HG03520 (cell line): ENCODE data around the gene AGPAT1.
A peak's percentile ranks its signal among the peaks of the same experiment; 100 is the strongest.
"Not testable (repeated sequence)": the region's sequence is repeated elsewhere in the genome, so short reads cannot be mapped to it uniquely, and the experiment has no call there.

Experiments used
- ATAC-seq: cut with Tn5 transposase; IDR thresholded peaks from one replicate; pipeline ENCODE4 v1.9.1; 2021; ENCODE audit warnings: mild to moderate bottlenecking, moderate library complexity; ENCODE audit not compliant: unreplicated experiment

AGPAT1 gene

DNA sequence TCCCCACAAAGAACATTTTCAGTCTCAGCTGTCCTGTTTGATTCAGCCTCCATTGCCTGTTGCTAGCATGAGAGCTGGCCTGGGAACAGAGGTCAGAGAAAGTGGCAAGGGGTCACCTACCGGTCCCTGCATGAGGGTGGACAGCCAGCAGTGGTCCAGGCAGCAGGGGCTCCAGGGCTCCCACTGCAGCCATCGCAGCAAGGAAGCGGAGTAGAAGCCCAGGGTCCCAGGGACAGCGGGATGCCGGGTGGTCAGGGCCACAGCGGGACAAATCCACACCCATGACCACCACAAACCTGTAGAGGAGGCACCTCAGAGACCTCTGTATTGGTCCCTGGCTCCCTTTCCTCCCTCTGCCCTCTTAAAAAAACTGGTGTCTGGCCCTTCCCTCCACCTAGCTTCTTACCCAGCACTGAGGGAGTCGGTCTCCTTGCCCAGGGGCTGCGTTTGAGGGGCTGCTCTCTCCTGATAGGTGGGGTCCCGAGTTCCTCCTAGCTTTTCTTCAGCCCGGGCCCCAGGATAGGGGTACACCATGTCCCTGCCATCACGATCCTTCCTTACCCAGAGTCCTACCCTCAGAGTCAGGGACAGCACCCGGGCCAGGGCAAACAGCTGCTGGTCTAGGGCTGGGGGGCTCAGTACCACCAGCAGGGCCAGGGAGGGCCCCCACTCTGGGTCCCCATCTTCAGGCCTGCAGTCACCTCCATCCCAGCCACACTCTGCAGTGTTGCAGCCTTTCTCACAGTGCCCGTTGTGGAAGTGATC, 25.0 kb upstream of the AGPAT1 start:
- ATAC-seq: no peak

DNA sequence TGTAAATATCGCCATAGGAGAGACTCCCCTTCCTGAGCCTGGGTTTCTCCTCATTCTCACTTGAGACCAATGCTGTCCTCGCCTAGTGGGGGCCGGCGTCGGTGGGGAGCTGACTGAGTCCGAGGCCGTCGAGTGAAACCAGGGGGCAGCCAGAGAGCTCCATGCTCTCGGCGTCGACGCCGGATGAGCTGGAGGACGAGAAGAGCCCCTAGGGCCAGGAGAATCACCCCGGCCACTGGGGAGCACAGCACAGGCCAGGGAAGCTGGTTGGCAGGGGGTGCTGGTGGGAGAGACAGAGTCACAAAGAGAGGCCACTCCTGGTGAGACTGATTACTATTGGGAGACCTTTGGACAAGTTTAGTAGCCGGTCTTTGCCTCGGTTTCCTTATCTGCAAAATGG, 23.0 kb upstream of the AGPAT1 start:
- no peak for ATAC-seq

DNA sequence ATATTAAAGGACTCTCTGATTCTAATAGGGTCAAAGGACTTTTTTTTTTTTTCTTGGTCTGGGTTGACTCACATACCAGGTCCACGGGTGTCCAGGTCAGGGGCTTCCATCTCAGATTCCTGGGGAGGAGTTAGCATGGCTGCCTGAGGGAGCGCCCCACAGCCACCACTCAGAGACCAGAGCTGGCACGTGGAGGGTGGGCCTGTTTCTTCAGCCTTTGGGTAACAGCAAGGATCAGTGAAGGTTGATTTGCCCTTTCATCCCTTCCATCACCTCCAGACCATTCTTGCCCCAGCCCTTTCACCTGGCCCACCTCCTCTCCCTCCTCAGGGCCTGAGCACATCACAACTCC, 22.4 kb upstream of the AGPAT1 start:
- ATAC-seq: no peak

GRCh38 chr6:32196682-32197616, 21.1 kb upstream of the AGPAT1 start:
- no peak for ATAC-seq

DNA sequence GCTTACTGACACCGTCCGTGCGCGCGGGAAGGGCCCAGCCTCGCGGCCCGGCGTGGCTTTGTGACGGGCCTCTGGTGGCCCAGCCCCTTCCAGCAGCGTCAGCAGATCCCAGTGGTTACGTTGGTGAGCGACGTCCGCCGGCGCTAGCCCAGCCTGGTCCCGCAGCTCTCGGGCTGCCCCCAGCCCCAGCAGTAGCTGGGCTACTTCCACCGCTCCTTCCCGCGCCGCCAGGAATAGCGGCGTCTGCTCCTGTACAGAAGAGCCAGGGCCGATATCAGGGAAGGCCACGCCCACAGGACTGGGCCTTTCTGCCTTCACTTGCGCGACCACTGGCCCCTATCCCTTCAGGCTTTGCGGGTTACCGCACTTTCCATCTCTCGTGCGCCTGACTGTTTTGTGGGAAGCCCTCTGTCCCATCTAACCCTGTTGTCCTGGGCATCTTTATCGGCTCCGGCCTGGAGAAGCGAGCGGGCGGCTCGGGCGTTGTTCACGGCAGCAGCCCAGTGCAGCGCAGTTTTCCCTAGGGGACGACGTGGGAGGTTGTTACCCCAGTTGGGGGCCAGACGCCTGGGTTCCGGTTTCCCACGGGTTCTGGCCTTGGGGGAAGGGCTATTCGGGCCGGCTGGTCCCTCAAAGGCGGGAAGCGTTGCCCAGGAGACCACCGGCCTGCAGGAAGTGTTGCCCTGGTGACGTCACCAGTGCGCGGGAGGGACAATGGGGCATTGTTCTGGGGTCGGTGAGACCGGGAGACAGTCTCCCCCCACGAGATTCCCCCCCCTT, 20.2 kb upstream of the AGPAT1 start:
- ATAC-seq: peak; percentile 13

GRCh38 chr6:32195652-32195901, 19.7 kb upstream of the AGPAT1 start:
- peak; percentile 71 for ATAC-seq

GRCh38 chr6:32194825-32195651, 19.2 kb upstream of the AGPAT1 start:
- no peak for ATAC-seq

DNA sequence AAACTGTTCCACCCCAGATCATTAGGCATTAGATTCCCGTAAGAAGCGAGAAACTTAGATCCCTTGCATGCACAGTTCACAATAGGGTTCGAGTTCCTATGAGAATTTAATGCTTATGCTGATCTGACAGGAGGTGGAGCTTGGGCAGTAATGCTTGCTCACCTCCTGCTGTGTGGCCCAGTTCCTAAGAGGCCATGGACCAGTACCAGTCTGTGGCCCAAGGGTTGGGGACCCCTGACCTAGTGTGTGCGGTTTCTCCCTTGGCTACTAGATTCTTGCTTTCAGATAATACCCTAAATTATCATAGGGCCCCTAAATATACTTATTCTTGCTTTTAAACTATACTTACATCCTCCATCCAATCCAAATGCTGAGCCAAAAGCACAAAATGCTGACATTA, 18.5 kb upstream of the AGPAT1 start:
- no peak for ATAC-seq

DNA sequence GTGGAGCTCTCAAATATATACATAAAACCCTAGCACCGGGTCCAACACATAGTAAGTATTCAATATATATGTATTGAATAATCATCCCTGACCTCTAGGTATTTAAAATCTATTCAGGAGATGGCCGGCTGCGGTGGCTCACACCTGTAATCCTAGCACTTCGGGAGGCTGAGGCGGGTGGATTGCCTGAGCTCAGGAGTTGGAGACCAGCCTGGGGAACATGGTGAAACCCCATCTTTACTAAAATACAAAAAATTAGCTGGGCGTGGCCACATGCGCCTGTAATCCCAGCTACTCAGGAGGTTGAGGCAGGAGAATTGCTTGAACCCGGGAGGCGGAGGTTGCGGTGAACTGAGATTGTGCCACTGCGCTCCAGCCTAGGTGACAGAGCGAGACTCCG, 17.2 kb upstream of the AGPAT1 start:
- ATAC-seq: not testable (repeated sequence)

DNA sequence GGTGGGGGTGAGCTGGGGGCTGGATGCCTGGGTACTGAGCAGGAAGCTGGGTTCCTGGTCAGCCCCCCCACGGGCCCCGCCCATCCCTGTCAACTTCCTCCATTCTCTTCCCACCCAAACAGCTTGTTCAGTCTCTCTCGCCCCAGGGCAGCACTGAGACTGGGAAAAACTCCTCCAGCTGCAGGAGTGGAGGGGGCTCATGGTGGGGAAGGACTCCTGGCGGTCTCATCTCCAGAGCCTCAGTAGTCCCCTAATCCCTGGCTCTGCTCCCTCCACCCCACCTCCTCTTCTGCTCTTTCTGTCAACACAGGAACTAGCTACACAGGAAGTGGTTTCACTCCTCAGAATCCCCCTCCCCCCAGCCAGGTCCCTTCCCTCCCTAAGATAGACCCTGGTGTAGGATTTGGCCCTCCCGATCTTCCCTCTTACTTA, 16.7 kb upstream of the AGPAT1 start, which contains the start of gene GPSM3:
GPSM3 (minus strand) TSS at position 36 of the 432 bp plus-strand sequence. CDS start 130 bp downstream, outside the sequence.
- ATAC-seq: no peak

DNA sequence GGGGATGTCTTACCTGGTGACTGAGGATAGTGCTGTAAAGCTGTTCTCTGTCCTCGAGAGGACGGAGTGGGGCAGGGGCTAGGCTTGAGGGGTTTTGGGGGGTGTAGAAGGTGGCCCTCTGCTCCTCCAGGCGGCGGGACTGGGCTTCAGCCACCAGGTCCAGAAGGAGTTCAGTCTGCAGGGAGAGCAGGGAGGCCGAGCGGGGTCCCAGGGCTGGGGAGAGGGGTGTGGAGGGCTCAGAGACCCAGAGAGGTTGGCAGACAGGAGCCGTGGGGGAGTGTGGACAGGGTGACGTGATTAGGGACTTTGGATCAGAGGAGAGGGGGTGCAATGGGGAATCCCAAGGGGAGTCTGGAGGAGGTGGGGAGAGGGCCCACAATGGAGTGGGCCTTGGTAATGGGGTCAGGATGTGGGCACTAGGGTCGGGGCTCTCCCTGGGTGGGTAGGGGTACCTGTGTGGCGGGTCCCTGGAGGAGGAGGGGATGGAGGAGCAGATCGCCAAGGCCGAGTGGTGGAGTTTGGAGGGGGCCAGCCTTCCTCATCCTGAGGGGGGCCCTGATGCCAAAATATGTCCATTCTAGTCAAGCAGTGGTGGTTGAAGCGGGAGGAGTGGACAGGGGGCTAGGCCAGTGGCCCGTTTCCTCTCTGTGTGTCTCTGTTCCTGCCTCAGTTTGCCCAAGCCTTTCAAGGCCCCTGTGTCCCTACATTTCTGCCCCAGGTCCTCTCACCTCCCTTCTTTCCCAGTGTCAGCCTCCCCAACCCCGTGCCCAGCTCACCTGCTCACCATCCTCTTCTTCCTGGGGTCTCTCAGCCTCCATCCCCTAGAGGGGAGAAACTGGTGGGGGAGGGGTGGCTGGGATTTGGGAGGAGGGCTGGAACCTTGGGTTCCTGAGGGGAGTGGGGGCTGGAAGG, 16.1 kb upstream of the AGPAT1 start:
- ATAC-seq: no peak

DNA sequence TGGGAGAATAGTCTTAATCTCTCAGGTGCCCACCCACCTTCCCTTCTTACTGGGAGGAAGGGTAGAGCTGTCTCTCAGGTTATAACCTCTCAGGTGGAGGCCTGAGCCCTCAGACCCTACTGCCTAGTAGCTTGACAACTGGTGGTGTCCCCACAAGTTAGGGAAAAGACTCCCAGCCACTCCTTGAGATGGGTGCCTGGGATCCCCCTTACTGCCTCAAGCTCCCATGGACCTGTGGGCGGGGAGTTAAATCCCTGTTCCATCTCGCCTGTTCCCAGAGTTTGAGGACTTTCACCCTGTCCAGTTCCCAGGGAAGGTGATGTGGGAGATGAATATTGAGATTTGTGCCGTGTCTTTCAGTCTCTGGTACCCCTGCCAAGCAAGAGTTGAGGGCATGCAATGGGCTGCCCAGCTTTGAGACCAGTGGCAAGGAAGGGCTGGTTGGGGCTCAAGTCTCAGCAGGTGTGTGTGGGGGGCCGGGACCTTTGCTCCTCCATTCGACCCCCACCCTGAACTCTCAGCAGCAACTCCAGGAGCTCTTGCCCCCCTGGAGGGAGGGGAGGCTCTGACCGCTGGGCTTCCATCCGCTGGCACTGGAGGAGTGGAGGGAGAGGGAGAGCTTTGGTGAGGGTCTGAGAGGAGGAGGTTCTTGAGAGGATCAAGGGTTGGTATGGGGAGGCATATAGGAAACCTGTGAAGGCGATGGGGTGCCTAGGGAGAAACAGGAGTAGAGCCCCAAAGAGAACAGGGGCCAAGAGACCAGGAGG, 15.2 kb upstream of the AGPAT1 start:
- ATAC-seq: no peak

DNA sequence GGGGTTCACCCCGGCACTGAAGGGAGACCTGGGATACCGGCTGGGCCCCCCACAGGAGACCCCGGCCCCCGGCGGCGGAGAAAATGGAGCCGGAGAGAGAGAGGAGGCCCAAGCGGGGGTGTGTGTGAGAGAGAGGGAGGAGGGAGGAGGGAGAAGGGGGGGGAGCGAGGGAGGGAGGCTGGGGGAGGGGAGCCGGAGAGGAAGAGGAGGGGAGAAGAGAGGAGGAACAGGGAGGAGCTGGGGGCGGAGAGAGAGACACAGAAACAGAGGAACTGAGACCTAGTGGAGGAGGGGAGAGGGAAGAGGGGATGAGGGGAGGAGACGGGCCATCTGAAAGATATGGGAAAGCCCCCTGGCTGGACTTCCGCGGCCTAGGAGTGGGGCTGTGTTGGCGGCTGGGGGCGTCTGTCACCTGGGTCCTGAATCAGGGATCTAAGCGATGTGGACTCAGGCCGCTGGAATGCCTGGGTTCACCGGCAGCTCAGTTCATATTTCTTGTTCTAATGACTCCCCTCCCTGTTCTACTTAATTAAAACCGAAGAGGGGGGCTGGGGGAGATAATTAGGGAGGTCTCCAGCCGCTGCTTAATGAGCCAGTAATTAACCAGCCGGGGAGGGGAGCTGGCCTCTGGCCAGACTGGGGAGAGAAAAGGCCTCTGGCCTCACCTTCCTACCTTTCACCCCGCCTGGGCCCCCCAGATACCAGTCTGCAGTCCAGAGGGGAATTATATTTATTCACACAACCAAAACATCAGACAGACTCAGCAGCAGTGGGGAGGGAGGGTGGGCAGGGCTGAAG, 14.4 kb upstream of the AGPAT1 start, which contains the start of gene PBX2:
PBX2 (minus strand) TSS at position 149 of the 798 bp plus-strand sequence. CDS start 287 bp downstream, outside the sequence.
- peak; percentile 35 for ATAC-seq

GRCh38 chr6:32189742-32190053, 13.8 kb upstream of the AGPAT1 start:
- no peak for ATAC-seq

DNA sequence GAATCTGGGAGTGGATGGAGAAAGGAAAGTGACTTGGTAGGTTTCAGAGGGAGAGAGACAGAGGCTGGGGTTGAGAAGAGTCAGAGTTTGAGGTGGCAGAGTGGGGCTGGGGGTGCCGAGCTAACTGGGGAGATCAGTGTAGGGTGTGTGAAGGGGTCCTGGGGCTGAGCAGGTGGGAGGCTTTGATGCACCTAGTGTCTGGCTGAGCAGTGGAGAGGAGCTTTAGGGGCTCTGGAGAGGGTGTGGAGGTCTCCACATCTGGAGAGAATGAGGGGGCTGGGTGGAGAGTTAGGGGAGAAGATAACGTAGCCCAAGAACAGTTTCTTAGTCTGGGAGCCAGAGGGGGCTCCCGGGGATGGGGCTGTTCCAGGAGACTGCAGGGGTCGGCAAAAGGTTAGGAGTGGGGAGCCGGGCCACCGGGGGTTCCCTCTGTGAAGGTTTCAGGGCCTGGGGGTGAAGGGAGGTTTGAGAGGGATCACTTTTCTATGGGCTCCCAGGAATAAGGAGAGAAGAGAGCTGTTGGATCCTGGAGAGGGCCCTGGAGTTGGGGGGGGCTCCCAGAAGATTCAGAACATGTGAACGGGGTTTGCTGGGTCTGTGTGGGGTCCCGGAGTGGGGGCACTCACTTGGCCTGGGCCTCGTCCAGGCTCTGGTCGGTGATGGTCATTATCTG, 13.3 kb upstream of the AGPAT1 start:
- no peak for ATAC-seq

- no peak for ATAC-seq
Measured at GRCh38 chr6:32188381-32189068, 12.6 kb upstream of the AGPAT1 start.
